ES-I3 (cell line): ENCODE results near the gene HTT.

Experiments
- H3K36me3 ChIP-seq: 2 replicates; pipeline ENCODE4 v1.6.1; 2013; ENCODE audit warnings: mild to moderate bottlenecking, low read length, control low read depth, moderate library complexity; ENCODE audit not compliant: insufficient read depth
- H3K4me1 ChIP-seq: 2 replicates; pipeline ENCODE4 v1.6.1; 2013; ENCODE audit warnings: mild to moderate bottlenecking, control low read depth, low read length; ENCODE audit not compliant: insufficient read depth
- H3K9ac ChIP-seq: 2 replicates; pipeline ENCODE4 v1.6.1; 2013; ENCODE audit warnings: low read depth, mild to moderate bottlenecking, low read length, moderate library complexity
- H3K9me3 ChIP-seq: 2 replicates; pipeline ENCODE4 v1.6.1; 2013; ENCODE audit warnings: mild to moderate bottlenecking, low read length, moderate library complexity; ENCODE audit not compliant: control insufficient read depth, insufficient read depth

HTT gene

GRCh38 chr4:3196670-3197359, 122.3 kb downstream of the HTT start:
- no peaks in the 10 kb centered on the region for H3K9me3 ChIP-seq
- no peak overlapping the region for H3K9ac ChIP-seq
- H3K36me3 ChIP-seq = peaks cover 20% of the 10 kb centered on the region
- H3K4me1 ChIP-seq = no peaks in the 10 kb centered on the region

GRCh38 chr4:3197366-3198105, 123.1 kb downstream of the HTT start:
- Histone ChIP-seq H3K9me3 (no peaks in the 10 kb centered on the region), H3K36me3 (peaks cover 27% of the 10 kb centered on the region), H3K9ac (no peak overlapping the region), H3K4me1 (no peaks in the 10 kb centered on the region)

GRCh38 chr4:3198906-3199305, 124.4 kb downstream of the HTT start:
- no peaks in the 10 kb centered on the region for H3K9me3 ChIP-seq
- H3K4me1 ChIP-seq = no peaks in the 10 kb centered on the region
- H3K9ac ChIP-seq = no peak overlapping the region
- peaks cover 21% of the 10 kb centered on the region for H3K36me3 ChIP-seq

DNA sequence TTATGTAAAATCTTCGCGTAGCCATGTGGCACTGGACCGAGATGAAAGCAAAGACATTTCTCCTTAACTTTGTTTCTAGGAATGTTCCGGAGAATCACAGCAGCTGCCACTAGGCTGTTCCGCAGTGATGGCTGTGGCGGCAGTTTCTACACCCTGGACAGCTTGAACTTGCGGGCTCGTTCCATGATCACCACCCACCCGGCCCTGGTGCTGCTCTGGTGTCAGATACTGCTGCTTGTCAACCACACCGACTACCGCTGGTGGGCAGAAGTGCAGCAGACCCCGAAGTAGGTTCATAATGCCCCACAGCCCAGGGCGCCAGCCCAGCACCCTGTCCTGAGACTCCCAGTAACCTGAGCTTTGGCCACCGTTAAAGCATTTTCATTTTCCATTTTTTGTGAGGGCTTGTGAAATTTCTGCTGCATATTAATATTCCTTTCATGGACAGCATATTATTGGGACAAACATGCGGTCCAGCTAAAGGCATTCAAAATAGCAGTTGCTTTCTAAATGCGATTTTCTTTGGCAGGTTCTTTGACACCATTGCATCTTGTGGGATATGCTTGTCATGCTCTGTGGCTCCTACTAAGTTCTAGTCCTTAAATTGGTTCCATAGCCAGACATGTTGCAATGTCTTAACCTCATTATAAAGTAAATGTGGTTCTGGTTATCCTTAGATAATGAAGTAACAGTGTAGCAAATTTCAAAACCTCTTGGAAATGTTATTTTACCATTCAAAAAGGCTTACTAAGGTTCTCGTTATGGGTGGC, 125.4 kb downstream of the HTT start:
- H3K9ac ChIP-seq = no peak overlapping the region
- H3K9me3 ChIP-seq = no peaks in the 10 kb centered on the region
- no peaks in the 10 kb centered on the region for H3K4me1 ChIP-seq
- H3K36me3 ChIP-seq = peaks cover 21% of the 10 kb centered on the region

- Histone ChIP-seq H3K9ac (no peak overlapping the region), H3K36me3 (peaks cover 21% of the 10 kb centered on the region), H3K4me1 (no peaks in the 10 kb centered on the region), H3K9me3 (no peaks in the 10 kb centered on the region)
Observed at GRCh38 chr4:3200423-3201090, 126.1 kb downstream of the HTT start.

- Histone ChIP-seq H3K36me3 (peaks cover 29% of the 10 kb centered on the region), H3K9ac (no peak overlapping the region), H3K9me3 (no peaks in the 10 kb centered on the region), H3K4me1 (no peaks in the 10 kb centered on the region)
Observed at GRCh38 chr4:3201718-3202702, 127.5 kb downstream of the HTT start.

- H3K9ac ChIP-seq = no peak overlapping the region
- peaks cover 34% of the 10 kb centered on the region for H3K36me3 ChIP-seq
- H3K9me3 ChIP-seq = no peaks in the 10 kb centered on the region
- no peaks in the 10 kb centered on the region for H3K4me1 ChIP-seq
Observed at GRCh38 chr4:3202836-3203820, 128.6 kb downstream of the HTT start.

DNA sequence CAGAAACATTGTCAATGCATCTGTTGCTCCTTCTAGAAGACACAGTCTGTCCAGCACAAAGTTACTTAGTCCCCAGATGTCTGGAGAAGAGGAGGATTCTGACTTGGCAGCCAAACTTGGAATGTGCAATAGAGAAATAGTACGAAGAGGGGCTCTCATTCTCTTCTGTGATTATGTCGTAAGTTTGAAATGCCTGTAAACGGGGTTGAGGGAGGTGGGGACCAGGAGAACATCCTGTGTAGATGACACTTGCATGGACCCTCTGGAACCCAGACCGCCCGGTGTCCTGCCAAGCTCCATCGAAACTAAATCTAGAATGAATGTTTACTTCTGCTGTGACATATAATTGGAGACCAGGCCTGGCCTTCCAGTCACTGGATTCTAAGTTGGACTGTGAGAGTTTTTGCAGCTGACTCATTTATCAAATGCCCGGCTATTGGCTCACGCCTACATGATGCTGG, 129.5 kb downstream of the HTT start:
- Histone ChIP-seq H3K9ac (no peak overlapping the region), H3K9me3 (no peaks in the 10 kb centered on the region), H3K36me3 (peaks cover 34% of the 10 kb centered on the region), H3K4me1 (no peaks in the 10 kb centered on the region)

DNA sequence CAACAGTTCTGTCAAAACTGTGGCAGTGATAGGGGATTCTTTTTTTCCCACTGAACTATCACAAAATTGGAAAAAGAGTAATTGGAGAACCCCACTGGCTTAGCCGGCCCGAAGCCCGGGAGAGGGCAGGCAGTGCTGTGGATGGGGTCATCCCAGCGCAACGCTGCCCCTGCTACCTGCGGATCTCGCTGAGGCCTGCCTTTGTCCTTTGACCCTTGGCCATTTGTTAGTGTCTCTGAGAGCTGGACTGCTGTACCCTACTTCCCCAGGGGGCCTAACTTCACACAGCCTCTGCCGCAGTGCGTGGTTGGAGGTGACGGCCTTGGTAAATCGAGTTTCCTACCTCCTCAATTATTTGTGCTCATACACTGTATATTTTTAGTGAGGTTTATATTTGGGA, 131.5 kb downstream of the HTT start:
- H3K36me3 ChIP-seq = peaks cover 40% of the 10 kb centered on the region

DNA sequence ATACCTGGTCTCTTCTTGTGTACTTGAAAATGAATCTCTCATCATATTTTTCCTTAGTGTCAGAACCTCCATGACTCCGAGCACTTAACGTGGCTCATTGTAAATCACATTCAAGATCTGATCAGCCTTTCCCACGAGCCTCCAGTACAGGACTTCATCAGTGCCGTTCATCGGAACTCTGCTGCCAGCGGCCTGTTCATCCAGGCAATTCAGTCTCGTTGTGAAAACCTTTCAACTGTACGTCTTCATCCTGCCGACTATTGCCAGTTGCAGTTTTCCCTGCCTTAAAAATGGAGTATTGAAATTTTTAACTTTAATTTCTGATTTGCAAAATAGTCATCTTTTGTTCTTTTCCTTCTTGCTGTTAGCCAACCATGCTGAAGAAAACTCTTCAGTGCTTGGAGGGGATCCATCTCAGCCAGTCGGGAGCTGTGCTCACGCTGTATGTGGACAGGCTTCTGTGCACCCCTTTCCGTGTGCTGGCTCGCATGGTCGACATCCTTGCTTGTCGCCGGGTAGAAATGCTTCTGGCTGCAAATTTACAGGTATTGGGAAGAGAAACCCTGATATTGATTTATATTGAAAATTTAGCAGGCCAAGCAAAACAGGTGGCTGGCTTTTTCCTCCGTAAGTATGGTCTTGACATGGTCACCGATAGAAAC, 132.1 kb downstream of the HTT start:
- peaks cover 38% of the 10 kb centered on the region for H3K36me3 ChIP-seq
- H3K9me3 ChIP-seq = no peaks in the 10 kb centered on the region
- no peaks in the 10 kb centered on the region for H3K4me1 ChIP-seq
- no peak overlapping the region for H3K9ac ChIP-seq

More for the DNA sequence above, 131.5 kb downstream of the HTT start:
- no peaks in the 10 kb centered on the region for H3K9me3 ChIP-seq
- H3K9ac ChIP-seq = no peak overlapping the region
- H3K4me1 ChIP-seq = no peaks in the 10 kb centered on the region

- Histone ChIP-seq H3K36me3 (peaks cover 34% of the 10 kb centered on the region), H3K9ac (no peak overlapping the region), H3K9me3 (no peaks in the 10 kb centered on the region), H3K4me1 (no peaks in the 10 kb centered on the region)
Observed at GRCh38 chr4:3207531-3208037, 133.1 kb downstream of the HTT start.

- H3K4me1 ChIP-seq = no peaks in the 10 kb centered on the region
- peaks cover 40% of the 10 kb centered on the region for H3K36me3 ChIP-seq
- no peaks in the 10 kb centered on the region for H3K9me3 ChIP-seq
- H3K9ac ChIP-seq = no peak overlapping the region
Observed at GRCh38 chr4:3208826-3209225, 134.3 kb downstream of the HTT start.
